HUES6 (cell line): ENCODE data around the gene TRPT1.

ENCODE experiments used
- H3K27ac ChIP-seq: 2 replicates; pipeline ENCODE4 v1.7.0; 2013; ENCODE audit warnings: low read depth, mild to moderate bottlenecking, low read length, inconsistent platforms
- H3K27me3 ChIP-seq: 2 replicates; pipeline ENCODE4 v1.6.1; 2013; ENCODE audit warnings: low read length; ENCODE audit not compliant: control insufficient read depth, insufficient read depth
- H3K36me3 ChIP-seq: 2 replicates; pipeline ENCODE4 v1.6.1; 2013; ENCODE audit warnings: low read length; ENCODE audit not compliant: control insufficient read depth, insufficient read depth
- H3K4me1 ChIP-seq: 2 replicates; pipeline ENCODE4 v1.6.1; 2013; ENCODE audit warnings: low read length; ENCODE audit not compliant: control insufficient read depth, insufficient read depth
- H3K4me3 ChIP-seq: 2 replicates; pipeline ENCODE4 v1.5.1; 2013; ENCODE audit warnings: low read depth, low read length
- H3K9ac ChIP-seq: one replicate; pipeline ENCODE4 v1.6.1; 2013; ENCODE audit warnings: mild to moderate bottlenecking, low read length
- H3K9me3 ChIP-seq: 2 replicates; pipeline ENCODE4 v1.6.1; 2013; ENCODE audit warnings: low read depth, low read length; ENCODE audit not compliant: control insufficient read depth, insufficient read depth

The TRPT1 gene

DNA sequence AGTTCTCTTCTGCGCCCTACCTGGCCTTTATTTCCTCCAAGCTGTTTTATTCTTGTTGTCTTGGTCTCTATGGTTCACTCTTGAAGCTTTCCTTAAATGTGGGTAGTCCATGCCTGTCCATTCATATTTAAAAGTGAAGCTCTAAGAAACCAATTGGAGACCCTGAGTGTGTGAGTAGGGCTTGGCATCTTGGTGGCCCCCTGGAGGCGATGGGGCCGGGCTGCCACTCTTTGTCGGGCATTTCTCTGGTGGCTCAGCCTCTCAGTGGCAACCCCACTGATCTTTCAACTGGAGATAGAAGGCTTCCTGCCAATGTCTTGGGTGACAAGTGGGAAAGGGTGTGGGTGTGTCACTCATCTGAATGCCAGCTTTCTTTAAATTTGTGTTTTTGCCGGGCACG is 9.1 kb downstream of the TRPT1 start:
- no peaks in the 10 kb centered on the region for H3K4me1 ChIP-seq

DNA sequence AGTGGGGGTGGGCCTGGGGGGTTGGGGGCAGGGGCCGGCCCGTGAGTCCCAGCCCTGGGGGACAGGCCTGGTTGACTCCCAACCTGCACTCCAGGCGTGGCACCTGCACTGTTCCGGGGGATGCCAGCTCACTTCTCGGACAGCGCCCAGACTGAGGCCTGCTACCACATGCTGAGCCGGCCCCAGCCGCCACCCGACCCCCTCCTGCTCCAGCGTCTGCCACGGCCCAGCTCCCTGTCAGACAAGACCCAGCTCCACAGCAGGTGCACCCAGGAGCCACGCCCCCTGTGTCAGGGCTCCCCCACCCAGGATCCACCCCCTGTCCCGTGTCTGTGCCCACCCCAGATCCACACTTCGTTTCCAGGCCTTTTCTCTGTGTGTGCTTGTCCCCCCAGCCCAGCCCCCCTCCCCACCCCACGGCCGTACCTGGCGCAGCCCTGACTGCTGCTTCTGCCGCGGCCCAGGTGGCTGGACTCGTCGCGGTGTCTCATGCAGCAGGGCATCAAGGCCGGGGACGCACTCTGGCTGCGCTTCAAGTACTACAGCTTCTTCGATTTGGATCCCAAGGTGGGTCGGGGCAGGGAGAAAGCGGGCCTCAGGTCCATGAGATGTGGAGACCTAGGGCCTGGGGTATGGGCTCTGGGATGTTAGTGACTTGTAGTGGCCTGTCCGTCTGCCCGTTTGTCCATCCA is 14.7 kb downstream of the TRPT1 start:
- no peak overlapping the region for H3K9ac ChIP-seq
- H3K4me1 ChIP-seq = peaks cover 8% of the 10 kb centered on the region; the same call in 1 of the 2 replicates
- no peak overlapping the region for H3K27ac ChIP-seq
- no peaks in the 10 kb centered on the region for H3K27me3 ChIP-seq
- H3K36me3 ChIP-seq = peaks cover 50% of the 10 kb centered on the region
- no peak overlapping the region for H3K4me3 ChIP-seq
- H3K9me3 ChIP-seq = no peaks in the 10 kb centered on the region

More for the DNA sequence above, 9.1 kb downstream of the TRPT1 start:
- Histone ChIP-seq H3K4me3 (no peak overlapping the region), H3K27ac (no peak overlapping the region), H3K27me3 (no peaks in the 10 kb centered on the region), H3K9me3 (no peaks in the 10 kb centered on the region), H3K36me3 (peaks cover 33% of the 10 kb centered on the region), H3K9ac (no peak overlapping the region)

DNA sequence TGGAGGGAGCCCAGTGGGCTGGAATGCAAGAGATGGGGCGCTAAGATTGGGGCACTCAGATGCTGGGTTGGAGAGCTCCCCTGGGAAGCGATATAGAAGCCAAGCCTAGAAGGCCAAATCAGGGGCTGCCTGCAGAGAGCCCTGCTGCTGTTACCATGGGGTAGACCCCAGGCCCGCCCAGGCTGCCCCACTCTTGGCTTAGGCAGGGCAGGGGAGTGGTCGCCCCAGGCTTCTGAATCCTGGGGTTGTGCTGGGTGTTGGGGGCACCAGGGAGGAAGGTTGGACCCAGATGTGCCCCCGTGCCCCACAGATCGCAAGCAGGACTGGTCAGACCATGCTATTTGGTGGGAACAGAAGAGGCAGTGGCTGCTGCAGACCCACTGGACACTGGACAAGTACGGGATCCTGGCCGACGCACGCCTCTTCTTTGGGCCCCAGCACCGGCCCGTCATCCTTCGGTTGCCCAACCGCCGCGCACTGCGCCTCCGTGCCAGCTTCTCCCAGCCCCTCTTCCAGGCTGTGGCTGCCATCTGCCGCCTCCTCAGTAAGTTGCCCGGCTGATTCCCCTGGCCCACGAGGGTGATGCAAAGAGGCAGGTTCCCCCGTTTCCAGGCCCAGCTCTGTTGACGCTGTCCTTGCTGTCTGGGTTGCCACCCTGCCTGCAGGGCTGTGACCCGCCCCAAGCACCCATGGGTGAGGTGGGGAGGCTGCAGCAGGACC is 15.5 kb downstream of the TRPT1 start:
- H3K9ac ChIP-seq = no peak overlapping the region
- H3K9me3 ChIP-seq = no peaks in the 10 kb centered on the region
- H3K27ac ChIP-seq = no peak overlapping the region
- H3K4me1 ChIP-seq = peaks cover 8% of the 10 kb centered on the region; the same call in 1 of the 2 replicates
- H3K27me3 ChIP-seq = no peaks in the 10 kb centered on the region
- H3K36me3 ChIP-seq = peaks cover 59% of the 10 kb centered on the region
- no peak overlapping the region for H3K4me3 ChIP-seq

DNA sequence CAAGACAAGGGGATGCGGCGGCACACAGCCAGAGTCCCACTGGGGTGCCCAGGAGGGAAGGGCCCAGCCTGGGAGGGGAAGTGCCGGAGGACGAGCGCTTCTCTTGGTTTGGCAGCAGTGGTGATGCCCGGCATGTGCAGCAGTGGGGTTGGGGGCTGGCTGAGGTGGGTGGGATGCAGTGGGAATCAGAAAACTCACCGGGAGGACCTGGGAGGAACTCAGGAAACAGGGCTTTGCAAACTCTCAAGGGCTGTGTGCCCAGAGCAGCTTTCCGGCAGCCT is 16.5 kb downstream of the TRPT1 start:
- no peak overlapping the region for H3K4me3 ChIP-seq
- no peaks in the 10 kb centered on the region for H3K9me3 ChIP-seq
- H3K27me3 ChIP-seq = no peaks in the 10 kb centered on the region
- H3K36me3 ChIP-seq = peaks cover 61% of the 10 kb centered on the region
- H3K27ac ChIP-seq = no peak overlapping the region
- H3K4me1 ChIP-seq = peaks cover 8% of the 10 kb centered on the region; the same call in 1 of the 2 replicates
- no peak overlapping the region for H3K9ac ChIP-seq

DNA sequence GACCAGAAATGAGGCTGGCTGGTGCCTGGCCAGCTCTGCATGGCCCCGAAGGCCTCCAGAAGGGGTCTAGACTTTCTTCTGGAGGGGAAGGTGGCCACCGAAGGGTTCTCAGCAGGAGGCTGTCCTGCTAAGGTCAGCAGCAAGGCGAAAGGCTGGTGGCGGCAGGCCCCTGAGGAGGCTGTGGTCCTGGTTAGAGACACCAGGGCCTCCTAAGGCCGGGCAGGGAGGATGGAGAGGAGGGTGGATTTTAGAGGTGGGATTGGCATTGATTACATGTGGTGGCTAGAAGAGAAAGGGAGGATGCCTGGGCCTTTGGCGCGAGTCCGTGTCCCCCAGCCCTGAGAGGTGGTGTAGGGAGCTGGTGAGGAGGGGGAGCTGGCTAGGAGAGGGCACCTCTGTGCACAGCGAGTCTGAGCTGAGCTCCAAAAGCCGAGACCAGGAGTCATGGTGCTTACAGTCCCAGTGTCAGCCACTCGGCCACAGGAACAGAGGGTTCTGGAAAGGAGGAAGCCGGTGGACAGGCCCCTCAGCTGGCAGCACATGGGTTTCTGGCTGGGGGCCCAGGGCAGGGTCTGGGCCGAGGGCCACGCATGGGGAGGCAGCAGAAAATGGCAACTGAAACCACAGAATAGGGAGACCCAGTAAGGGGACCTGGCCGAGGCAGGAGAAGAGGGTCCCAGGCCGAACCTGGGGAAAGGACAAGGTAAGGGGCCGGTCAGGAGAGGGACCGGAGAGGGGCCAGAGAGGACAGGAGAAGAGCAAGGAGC is 17.0 kb downstream of the TRPT1 start:
- H3K36me3 ChIP-seq = peaks cover 66% of the 10 kb centered on the region

DNA sequence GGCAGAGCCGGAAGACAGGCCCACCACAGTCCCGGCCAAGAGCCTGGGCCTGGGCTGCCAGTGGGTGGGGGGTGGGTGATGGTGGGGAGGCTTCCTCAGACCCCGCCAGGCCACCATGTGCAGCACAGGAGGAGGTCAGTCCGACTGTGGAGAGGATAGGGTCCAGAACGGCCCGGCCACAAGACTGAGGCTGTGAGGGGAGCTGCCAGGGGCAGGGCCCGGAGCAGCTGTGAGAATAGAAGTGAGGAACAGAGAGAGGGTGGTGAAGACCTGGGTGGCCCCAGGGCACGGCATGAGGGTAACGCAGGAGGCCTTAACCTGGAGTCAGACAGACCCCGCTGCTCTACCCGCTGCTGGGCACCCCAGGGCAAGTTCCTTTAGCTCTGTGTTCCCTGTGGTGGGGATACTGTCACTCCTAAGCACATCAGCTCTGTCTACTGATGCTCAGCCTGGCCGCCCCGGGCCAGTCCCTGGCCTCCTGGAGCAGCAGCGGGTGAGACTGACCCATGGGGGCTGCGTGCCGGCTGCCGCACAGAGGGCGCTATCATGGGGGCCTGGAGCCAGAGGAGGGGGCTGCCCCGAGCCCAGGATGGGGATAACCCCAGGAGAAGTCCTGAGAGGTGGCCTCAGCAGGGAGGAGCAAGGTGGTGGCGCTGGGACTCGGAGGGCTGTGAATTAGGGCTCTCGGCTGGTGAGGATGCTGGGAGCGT is 17.7 kb downstream of the TRPT1 start:
- peaks cover 73% of the 10 kb centered on the region for H3K36me3 ChIP-seq
- no peaks in the 10 kb centered on the region for H3K27me3 ChIP-seq
- H3K9me3 ChIP-seq = no peaks in the 10 kb centered on the region
- peaks cover 8% of the 10 kb centered on the region; the same call in 1 of the 2 replicates for H3K4me1 ChIP-seq
- no peak overlapping the region for H3K9ac ChIP-seq
- H3K4me3 ChIP-seq = no peak overlapping the region
- H3K27ac ChIP-seq = no peak overlapping the region

More for the DNA sequence above, 17.0 kb downstream of the TRPT1 start:
- Histone ChIP-seq H3K4me3 (no peak overlapping the region), H3K27ac (no peak overlapping the region), H3K27me3 (no peaks in the 10 kb centered on the region), H3K9me3 (no peaks in the 10 kb centered on the region), H3K9ac (no peak overlapping the region), H3K4me1 (peaks cover 8% of the 10 kb centered on the region; the same call in 1 of the 2 replicates)

DNA sequence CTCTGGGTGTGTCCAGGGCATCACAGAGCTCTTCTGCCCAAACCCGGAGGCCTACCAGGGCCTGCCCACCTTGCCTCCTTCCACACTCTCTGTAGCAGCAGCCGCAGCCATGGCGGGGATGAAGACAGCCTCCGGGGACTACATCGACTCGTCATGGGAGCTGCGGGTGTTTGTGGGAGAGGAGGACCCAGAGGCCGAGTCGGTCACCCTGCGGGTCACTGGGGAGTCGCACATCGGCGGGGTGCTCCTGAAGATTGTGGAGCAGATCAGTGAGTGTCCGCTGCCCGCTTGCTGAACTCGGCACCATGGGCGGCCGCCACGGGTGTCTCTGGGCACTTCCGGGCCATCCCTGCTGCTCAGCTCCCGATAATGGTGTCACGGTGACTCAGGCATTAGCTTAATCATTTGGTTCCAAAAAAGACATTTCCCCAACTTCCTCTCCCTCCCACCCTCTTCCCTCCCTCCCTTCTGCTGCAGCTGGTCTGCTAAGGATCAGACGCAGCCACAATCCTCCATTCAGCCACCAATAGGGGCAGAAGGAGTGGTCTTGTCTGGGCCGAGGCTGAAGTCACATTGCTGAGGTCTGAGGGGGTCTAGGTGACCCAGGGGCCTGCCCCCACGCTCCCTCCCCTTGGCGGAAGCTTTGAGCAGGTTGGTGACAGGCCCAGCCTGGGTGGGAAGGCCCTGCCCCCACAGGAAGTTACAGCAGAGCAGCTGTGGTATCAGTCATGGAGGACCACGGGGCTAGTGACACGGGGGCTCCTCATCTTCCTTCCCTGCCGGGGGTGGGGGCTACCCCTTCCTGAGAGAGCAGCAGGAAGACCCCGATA is 18.5 kb downstream of the TRPT1 start:
- Histone ChIP-seq H3K27ac (no peak overlapping the region; the same call in 1 of the 2 replicates), H3K4me1 (peaks cover 8% of the 10 kb centered on the region; the same call in 1 of the 2 replicates), H3K9ac (peak overlapping the region; percentile 46), H3K36me3 (peaks cover 79% of the 10 kb centered on the region), H3K4me3 (no peak overlapping the region), H3K27me3 (no peaks in the 10 kb centered on the region), H3K9me3 (no peaks in the 10 kb centered on the region)

DNA sequence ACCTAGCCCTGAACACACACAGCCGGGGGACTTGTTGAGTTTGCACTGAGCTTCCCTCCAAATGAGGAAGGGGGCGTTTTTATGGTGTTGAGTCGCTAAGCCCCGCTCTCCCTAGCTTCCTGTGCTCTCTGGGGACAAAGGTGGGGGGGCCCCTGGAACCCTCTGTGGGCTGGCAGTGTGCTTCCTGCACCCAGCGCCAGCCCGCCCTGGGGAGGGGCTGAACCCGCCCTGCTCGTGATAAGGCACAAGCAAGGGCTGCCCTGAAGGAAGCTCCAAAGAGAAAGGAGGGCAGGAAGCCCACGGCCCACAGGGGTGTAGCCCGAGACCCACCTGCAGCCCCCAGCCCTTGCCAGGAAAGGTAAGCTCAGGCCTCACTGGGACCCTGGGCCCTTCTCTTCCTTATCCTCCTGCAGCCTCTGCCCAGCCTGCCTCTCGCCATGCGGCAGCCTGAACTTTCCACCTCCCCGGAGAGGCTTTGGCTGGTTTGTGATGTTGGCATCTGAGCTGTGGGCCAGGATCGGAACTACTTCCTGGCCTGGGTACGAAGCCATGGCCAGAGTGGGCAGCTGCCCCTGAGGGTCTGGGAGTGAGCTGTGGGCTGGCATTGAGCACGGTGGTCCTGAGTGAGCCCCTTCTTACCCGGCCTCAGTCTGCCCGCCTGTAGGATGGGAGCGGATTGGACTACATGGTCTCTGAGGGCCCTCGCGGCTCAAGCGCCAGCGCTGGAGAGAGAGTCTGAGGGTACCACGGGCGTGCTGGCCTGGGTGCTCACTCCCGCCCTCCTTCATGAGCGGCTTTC is 19.3 kb downstream of the TRPT1 start, which contains the start of gene FERMT3:
FERMT3 (plus strand) TSS at position 265 of the 799 bp plus-strand sequence. CDS start 644 bp downstream, outside the sequence.
- Histone ChIP-seq H3K4me3 (no peak within 1 kb of the TSS), H3K27ac (no peak within 1 kb of the TSS; the same call in none of the 2 replicates), H3K9me3 (no peaks in the 10 kb centered on the region), H3K36me3 (peaks cover 78% of the 10 kb centered on the region), H3K9ac (peak within 1 kb of the TSS; percentile 46), H3K4me1 (peaks cover 8% of the 10 kb centered on the region; the same call in 1 of the 2 replicates), H3K27me3 (no peaks in the 10 kb centered on the region)

DNA sequence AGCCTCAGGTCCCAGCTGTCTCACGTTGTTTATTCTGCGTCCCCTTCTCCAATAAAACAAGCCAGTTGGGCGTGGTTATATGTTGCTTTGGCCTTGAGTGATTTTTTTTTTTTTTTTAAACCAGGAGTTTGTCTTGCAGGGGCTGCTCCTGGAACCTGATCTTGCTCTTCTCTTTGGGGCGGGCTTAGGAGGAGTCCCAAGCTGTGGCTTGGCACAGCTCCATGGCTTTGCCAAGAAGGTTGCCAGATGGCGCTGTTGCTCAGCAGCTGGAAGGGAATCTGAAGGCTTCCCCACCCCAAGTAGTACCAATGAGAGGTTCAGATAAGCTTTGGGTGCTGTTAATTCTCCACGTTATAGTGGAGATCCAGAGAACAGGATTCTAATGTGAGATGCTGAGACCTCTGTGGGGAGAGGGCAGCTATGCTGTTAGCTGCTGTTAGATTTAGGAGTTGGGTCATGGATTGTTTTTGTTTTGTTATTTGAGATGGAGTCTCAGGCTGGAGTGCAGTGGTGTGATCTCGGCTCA is 21.5 kb downstream of the TRPT1 start:
- Histone ChIP-seq H3K9ac (no peak overlapping the region), H3K27me3 (no peaks in the 10 kb centered on the region)

More for the DNA sequence above, 21.5 kb downstream of the TRPT1 start:
- no peak overlapping the region for H3K4me3 ChIP-seq
- H3K9me3 ChIP-seq = no peaks in the 10 kb centered on the region
- H3K36me3 ChIP-seq = peaks cover 88% of the 10 kb centered on the region
- H3K27ac ChIP-seq = no peak overlapping the region
- peaks cover 8% of the 10 kb centered on the region; the same call in 1 of the 2 replicates for H3K4me1 ChIP-seq
